ENCODE data around the gene C1QA.
A peak's percentile ranks its signal among the peaks of the same experiment; 100 is the strongest.

GRCh38 chr1:22639286-22639685 lies 2.9 kb downstream of the C1QA start:
- no peak for TF ChIP-seq EZH2 (IDR thresholded peaks at IDR 0.05; ENCODE audit: borderline replicate concordance, low read depth, low read length, poor library complexity, severe bottlenecking)
- TF ChIP-seq, protein P1, sequence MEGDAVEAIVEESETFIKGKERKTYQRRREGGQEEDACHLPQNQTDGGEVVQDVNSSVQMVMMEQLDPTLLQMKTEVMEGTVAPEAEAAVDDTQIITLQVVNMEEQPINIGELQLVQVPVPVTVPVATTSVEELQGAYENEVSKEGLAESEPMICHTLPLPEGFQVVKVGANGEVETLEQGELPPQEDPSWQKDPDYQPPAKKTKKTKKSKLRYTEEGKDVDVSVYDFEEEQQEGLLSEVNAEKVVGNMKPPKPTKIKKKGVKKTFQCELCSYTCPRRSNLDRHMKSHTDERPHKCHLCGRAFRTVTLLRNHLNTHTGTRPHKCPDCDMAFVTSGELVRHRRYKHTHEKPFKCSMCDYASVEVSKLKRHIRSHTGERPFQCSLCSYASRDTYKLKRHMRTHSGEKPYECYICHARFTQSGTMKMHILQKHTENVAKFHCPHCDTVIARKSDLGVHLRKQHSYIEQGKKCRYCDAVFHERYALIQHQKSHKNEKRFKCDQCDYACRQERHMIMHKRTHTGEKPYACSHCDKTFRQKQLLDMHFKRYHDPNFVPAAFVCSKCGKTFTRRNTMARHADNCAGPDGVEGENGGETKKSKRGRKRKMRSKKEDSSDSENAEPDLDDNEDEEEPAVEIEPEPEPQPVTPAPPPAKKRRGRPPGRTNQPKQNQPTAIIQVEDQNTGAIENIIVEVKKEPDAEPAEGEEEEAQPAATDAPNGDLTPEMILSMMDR (conservative IDR thresholded peaks at IDR 0.05; ENCODE audit: low read depth, low read length) = 0 out of 2 replicates have a peak, but pooled peaks have one; percentile 21

Data from A673 (cell line).